HG02840 (cell line): ENCODE data around the gene GPD2.
"Not testable (repeated sequence)": the region's sequence is repeated elsewhere in the genome, so short reads cannot be mapped to it uniquely, and the experiment has no call there.

Experiments used
- ATAC-seq: cut with Tn5 transposase; IDR thresholded peaks from one replicate; pipeline ENCODE4 v1.9.1; 2021; ENCODE audit warnings: mild to moderate bottlenecking, moderate library complexity, moderate number of reproducible peaks; ENCODE audit not compliant: unreplicated experiment, low FRiP score

Gene GPD2

DNA sequence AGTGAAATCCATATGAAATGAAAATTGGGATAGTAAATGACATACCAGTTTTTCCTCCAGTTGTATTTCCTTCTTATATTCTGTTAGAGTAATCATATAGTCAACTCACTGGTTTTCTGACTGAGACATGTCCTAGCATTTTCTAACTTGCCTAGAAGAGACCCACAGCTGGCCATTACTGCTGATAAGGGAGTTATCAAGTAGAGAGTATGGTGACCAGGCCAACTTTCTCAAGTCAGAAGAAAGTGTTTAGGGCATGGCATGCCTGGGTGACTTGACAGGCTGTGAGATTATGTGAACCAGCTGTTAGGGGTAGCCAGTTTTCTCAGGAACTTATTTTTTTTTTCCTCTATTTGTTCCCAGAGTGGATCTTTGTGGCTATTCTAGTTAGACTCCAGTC is 81.2 kb downstream of the GPD2 start:
- no peak for ATAC-seq

DNA sequence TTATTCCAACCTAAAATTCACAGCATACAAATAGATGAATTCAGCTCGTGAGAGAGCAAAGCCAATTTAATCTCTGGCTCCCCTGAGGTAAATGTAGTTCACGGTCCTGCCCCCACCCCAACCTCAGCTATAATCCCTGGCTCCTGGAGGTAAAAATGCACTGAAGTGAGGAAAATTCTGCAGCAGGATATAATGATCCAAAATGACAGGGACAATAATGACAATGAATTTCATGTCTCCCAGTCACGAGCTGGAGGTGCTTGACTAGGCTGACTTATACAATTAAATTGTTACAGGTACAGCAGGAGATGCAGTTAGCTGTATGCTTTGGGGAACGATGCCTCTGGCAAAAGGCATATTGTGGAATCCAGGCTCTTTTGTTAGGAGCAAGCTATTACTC is 82.0 kb downstream of the GPD2 start:
- ATAC-seq, result no peak

GRCh38 chr2:156522864-156523440 is 86.8 kb downstream of the GPD2 start:
- ATAC-seq, result no peak

DNA sequence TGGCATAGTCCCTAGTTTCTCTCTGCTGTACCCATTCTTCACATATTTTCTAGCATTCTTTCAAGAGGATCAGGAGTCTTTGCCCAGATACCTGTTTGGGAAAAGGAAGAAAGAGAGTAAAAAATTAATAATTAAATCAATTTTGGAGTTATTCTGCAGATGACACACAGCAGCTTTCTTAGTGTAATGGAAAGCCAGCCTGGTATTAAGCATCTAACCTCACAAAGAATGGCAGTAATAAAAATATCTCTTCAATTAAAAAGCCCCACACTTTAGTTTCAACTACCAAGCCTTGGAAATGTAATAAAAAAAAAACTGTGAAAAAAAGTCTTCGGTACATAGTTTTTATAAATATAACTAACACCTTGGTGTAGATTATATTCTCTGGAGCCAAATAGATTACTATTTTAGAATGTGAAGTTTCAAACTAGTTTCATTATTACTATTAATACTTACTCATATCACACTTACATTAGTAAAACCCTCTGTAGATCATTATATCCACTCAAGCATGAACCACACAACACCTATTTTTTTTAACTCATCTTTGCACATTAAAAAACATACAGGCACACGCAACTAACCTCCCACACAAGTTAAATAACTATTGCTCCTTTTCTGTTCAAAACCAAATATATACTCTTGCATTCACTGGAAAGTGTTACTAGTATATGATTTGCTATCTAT is 90.9 kb downstream of the GPD2 start:
- peak; percentile 94 for ATAC-seq

GRCh38 chr2:156528583-156528982 is 92.4 kb downstream of the GPD2 start:
- ATAC-seq, result not testable (repeated sequence)

DNA sequence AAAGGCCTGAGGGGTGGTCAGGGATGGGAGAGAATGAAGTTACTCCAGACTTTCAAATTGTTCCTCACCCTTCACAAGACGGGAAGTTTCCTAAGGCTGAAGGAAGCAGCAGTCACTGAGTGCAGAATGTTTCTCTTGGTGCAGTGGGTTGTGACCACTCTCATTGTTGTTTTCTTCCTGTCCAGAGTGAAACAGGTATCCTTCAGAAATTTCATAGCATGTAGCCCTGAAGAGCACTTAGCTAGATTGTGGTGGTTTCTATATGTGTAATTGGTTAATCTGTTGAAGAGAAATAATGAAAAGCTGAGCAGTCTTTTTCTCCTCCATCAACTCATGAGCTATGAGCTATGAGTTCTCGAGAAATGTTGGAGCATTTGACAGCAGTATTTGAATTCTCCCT is 96.8 kb downstream of the GPD2 start:
- no peak for ATAC-seq

DNA sequence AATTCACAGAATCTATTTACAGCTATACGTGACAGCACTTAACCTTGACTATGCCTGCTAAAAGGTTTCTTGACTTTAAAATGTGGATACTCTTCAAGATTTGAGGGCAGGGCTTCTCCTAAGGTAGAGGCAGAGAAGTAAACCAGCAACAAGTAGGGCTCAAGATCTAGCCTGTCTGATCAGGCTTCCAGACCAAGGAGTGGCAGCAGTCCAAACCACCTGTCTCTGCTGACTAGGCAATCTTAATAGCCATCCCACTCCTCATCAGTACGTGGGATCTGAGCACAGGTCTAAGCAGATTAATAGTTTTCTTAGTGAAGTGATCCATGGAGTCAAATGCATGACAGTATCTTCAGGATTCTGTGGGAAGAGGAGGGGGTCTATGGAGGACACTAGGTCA is 100.4 kb downstream of the GPD2 start:
- no peak for ATAC-seq

DNA sequence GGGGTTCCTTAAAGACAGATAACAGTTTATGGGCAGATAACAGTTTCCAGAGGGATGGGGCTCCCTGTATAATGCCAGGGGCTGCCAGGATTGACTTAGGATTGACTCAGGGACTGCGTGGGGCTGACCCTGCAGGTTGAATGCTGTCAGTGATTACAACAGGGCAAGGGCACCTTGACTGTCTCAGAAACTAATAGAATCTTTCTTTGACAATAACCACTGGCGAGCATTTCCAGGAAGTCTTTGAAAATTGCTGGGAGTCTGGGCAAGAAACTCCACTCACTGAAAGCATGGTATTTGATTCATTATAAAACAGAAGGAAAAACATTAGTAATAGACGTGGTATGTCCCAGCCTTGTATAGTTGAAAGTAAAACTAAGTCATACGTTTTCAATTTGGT is 101.0 kb downstream of the GPD2 start:
- no peak for ATAC-seq

- ATAC-seq, result peak; percentile 51
These were observed 101.9 kb downstream of the GPD2 start for GRCh38 chr2:156538083-156538504.

GRCh38 chr2:156539086-156539860 is 103.1 kb downstream of the GPD2 start:
- no peak for ATAC-seq

DNA sequence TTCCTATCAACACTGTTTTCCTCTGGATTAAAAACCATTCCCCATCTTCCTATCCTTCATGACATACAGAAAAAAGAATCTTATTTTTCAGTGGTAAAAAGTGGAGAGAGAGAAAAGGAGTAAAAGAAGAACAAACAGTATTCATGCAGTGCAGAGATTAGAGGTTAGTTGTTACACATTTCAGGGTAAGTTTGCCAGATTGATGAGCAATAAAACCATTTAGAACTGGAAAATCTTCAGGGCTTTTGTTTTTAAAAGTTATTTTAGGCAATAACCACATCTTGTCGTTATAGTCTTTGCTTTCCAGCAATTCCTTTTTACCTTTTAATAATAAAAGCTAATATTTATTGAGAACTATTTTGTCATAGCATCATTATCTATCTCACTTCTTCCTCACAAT is 104.5 kb downstream of the GPD2 start:
- no peak for ATAC-seq

- ATAC-seq, result no peak
These were observed 105.0 kb downstream of the GPD2 start for GRCh38 chr2:156541229-156541628.

DNA sequence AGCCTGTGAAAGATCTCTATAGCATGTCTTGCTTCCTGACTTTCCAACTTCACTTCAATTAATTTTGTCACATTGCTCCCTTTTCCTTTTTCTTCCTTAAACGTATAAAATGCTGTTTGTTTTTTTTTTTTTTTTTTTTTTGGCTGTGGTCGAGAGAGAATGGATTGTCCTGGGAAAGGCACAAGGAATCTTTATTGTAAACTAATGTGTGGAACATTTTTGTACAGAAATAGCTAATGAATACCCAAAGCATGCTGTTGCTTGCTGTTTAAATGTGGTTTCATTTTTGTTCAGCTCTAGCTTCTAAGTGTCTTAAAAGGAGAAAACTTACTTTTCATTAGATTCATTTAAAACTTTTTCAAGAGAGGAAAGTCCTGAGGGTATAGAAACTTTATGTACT is 105.5 kb downstream of the GPD2 start:
- no peak for ATAC-seq

- ATAC-seq, result no peak
These were observed 112.2 kb downstream of the GPD2 start for GRCh38 chr2:156548413-156548812.

GRCh38 chr2:156553714-156554442 is 117.7 kb downstream of the GPD2 start:
- ATAC-seq, result no peak

DNA sequence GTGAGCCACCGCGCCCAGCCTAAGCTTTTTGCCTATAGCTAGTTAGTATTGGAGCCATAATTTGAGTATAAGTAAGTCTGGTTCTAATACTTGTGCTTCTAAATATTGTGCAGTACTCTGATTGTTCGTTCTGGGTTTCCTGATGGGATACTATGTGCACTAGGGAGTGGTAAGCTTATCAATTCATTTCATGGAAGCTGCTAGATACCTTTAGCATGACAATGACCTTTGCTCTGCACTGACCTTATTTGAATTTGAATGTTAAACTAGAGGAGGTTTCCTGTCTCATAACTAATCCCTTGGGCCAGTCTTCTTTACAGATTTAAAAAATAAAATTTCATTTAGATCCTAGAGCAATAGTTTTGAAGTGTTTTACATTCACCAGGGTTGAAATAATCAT is 125.1 kb downstream of the GPD2 start:
- ATAC-seq, result no peak

DNA sequence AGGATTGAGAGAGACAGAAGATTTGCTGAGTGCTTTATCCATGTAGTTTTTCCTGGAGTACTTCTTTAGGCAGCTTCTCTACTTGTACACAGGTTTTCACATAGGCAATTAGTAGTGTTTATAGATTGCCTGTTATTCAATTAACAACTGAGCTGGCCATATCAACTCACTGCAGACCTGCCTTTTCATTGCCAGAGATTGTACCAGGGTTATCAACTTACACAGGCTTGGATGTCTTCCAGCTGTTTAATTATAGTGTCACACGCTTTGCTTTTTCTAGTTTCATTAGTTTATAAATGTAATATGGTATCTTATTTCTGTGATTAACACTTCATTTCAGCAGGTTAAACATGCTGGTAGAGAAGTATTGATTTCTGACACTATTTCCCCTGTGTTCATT is 125.9 kb downstream of the GPD2 start:
- ATAC-seq, result no peak

DNA sequence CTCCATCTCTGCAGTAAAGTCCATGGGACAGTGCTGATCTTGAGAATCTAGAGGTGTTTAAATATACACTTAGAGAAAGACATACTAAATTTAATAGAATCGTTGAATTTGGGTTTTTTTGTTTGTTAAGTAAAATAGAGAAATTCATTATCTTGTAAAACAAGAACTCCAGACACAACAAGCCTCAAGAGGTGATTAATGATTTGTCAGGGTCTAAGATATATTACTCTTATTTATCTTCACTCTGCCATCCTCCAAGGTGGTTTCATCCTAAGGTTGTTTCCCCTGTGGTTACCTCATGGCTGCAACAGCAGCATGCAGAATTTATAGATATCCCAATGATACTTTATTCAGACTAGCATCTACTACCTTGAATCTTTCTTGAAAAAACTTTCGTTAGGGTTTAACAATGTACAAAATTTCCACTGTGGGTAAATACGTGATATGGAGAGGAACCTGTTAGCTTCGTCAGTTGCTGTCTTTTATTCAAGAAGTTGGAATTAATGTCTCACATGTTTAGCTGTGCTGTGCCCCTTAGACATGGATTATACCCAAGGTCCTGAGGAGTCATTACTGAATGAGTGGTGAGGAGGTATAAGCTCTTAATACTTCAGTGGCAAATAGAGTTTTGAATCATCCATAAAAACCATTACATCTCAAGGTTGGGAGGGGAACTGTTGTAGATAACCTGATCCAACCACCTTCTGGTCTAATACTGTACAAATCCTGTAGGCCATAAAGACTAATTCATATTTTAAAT is 128.0 kb downstream of the GPD2 start:
- no peak for ATAC-seq

- ATAC-seq, result no peak
These were observed 129.0 kb downstream of the GPD2 start for GRCh38 chr2:156565066-156565710.

DNA sequence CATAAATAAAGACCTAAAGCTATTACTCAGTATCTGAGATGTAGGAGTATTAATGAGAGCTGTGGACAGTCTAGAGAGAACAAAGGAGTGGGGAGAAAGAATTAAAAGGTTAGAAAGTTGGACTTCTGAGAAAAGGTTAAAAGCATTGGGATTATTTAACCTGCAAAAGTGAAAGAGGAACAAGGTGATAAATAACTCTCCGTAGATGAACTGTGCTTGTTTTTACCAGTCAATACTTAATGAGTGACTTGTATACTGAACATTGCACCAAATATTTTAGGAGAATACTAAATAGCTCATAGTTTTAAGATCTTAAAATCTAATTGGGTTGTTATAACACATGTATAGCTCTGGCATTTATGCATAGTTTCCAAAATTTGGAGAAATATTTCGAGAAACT is 137.5 kb downstream of the GPD2 start:
- ATAC-seq, result peak; percentile 66
